Measurements from ENCODE around the gene BOC.

The BOC gene

GRCh38 chr3:113212150-113212843 is 940 bp downstream of the BOC start:
- Histone ChIP-seq H2AFZ (peak overlapping the region; percentile 97), H3K4me2 (ENCODE audit: low read length) (peak overlapping the region; percentile 93), H3K27me3 (ENCODE audit: control insufficient read depth, insufficient read depth, low read length) (no peaks in the 10 kb centered on the region), H3K9me3 (ENCODE audit: control insufficient read depth, low read length) (no peaks in the 10 kb centered on the region), H3K9ac (no peak overlapping the region), H3K4me3 (ENCODE audit: low read depth, low read length) (peak overlapping the region; percentile 75), H3K79me2 (no peaks in the 10 kb centered on the region), H3K27ac (peak overlapping the region; percentile 22), H3K4me1 (no peaks in the 10 kb centered on the region), H3K36me3 (ENCODE audit: control insufficient read depth, insufficient read depth, low read length) (no peaks in the 10 kb centered on the region)
- TF ChIP-seq CTCF (IDR thresholded peaks at IDR 0.05): no peak

GRCh38 chr3:113212844-113213375 is 1.6 kb downstream of the BOC start:
- Histone ChIP-seq H3K27me3 (ENCODE audit: control insufficient read depth, insufficient read depth, low read length) (no peaks in the 10 kb centered on the region), H3K27ac (no peak overlapping the region), H3K9ac (no peak overlapping the region), H3K36me3 (ENCODE audit: control insufficient read depth, insufficient read depth, low read length) (no peaks in the 10 kb centered on the region), H3K4me3 (ENCODE audit: low read depth, low read length) (peak overlapping the region; percentile 75), H2AFZ (peak overlapping the region; percentile 97), H3K79me2 (no peaks in the 10 kb centered on the region), H3K4me2 (ENCODE audit: low read length) (peak overlapping the region; percentile 93), H3K4me1 (no peaks in the 10 kb centered on the region), H3K9me3 (ENCODE audit: control insufficient read depth, low read length) (no peaks in the 10 kb centered on the region)
- no peak for TF ChIP-seq CTCF (IDR thresholded peaks at IDR 0.05)

- Histone ChIP-seq H2AFZ (no peak overlapping the region), H3K36me3 (ENCODE audit: control insufficient read depth, insufficient read depth, low read length) (no peaks in the 10 kb centered on the region), H3K4me1 (no peaks in the 10 kb centered on the region), H3K9ac (no peak overlapping the region), H3K27ac (no peak overlapping the region), H3K79me2 (no peaks in the 10 kb centered on the region), H3K4me3 (ENCODE audit: low read depth, low read length) (no peak overlapping the region), H3K4me2 (ENCODE audit: low read length) (no peak overlapping the region), H3K27me3 (ENCODE audit: control insufficient read depth, insufficient read depth, low read length) (no peaks in the 10 kb centered on the region), H3K9me3 (ENCODE audit: control insufficient read depth, low read length) (no peaks in the 10 kb centered on the region)
- no peak for TF ChIP-seq CTCF (IDR thresholded peaks at IDR 0.05)
Measured at GRCh38 chr3:113213896-113214587, 2.7 kb downstream of the BOC start.

- TF ChIP-seq CTCF (IDR thresholded peaks at IDR 0.05): no peak
Measured at GRCh38 chr3:113214917-113215595, 3.7 kb downstream of the BOC start.

More at GRCh38 chr3:113214917-113215595, 3.7 kb downstream of the BOC start:
- H3K4me2 ChIP-seq (ENCODE audit: low read length): no peak overlapping the region
- no peaks in the 10 kb centered on the region for H3K4me1 ChIP-seq
- no peak overlapping the region for H3K9ac ChIP-seq
- H3K9me3 ChIP-seq (ENCODE audit: control insufficient read depth, low read length): no peaks in the 10 kb centered on the region
- H3K4me3 ChIP-seq (ENCODE audit: low read depth, low read length): no peak overlapping the region
- H3K79me2 ChIP-seq: no peaks in the 10 kb centered on the region
- H2AFZ ChIP-seq: no peak overlapping the region
- no peaks in the 10 kb centered on the region for H3K27me3 ChIP-seq (ENCODE audit: control insufficient read depth, insufficient read depth, low read length)
- no peaks in the 10 kb centered on the region for H3K36me3 ChIP-seq (ENCODE audit: control insufficient read depth, insufficient read depth, low read length)
- H3K27ac ChIP-seq: no peak overlapping the region
